ENCODE measurements around the gene ADGRG6.
"Not testable (repeated sequence)": the region's sequence is repeated elsewhere in the genome, so short reads cannot be mapped to it uniquely, and the experiment has no call there.

ADGRG6 gene

GRCh38 chr6:142301651-142302391, at the start of gene ADGRG6:
TSS of gene ADGRG6 (plus strand) at chr6:142302007. CDS start at chr6:142302330, 323 bp downstream.
- DNase-seq = peak; percentile 12

GRCh38 chr6:142254513-142254912, 47.3 kb upstream of the ADGRG6 start:
- no peak for DNase-seq

- DNase-seq = no peak
Measured at GRCh38 chr6:142255785-142256184, 46.0 kb upstream of the ADGRG6 start.

GRCh38 chr6:142258305-142258704, 43.5 kb upstream of the ADGRG6 start:
- DNase-seq = no peak

GRCh38 chr6:142258757-142259156, 43.0 kb upstream of the ADGRG6 start:
- DNase-seq = no peak

GRCh38 chr6:142260748-142261147, 41.1 kb upstream of the ADGRG6 start:
- DNase-seq = no peak

- DNase-seq = no peak
Measured at GRCh38 chr6:142262231-142262630, 39.6 kb upstream of the ADGRG6 start.

- no peak for DNase-seq
Measured at GRCh38 chr6:142265476-142265875, 36.3 kb upstream of the ADGRG6 start.

GRCh38 chr6:142266060-142266459, 35.7 kb upstream of the ADGRG6 start:
- no peak for DNase-seq

- DNase-seq = no peak
Measured at GRCh38 chr6:142271476-142271875, 30.3 kb upstream of the ADGRG6 start.

GRCh38 chr6:142274656-142275055, 27.2 kb upstream of the ADGRG6 start:
- DNase-seq = no peak

- DNase-seq = no peak
Measured at GRCh38 chr6:142275236-142276006, 26.4 kb upstream of the ADGRG6 start.

GRCh38 chr6:142276256-142276655, 25.6 kb upstream of the ADGRG6 start:
- DNase-seq = no peak

GRCh38 chr6:142279350-142280180, 22.2 kb upstream of the ADGRG6 start:
- DNase-seq = no peak

- DNase-seq = no peak
Measured at GRCh38 chr6:142280265-142280664, 21.5 kb upstream of the ADGRG6 start.

- no peak for DNase-seq
Measured at GRCh38 chr6:142280927-142281326, 20.9 kb upstream of the ADGRG6 start.

GRCh38 chr6:142283138-142283537, 18.7 kb upstream of the ADGRG6 start:
- not testable (repeated sequence) for DNase-seq

GRCh38 chr6:142284419-142284818, 17.4 kb upstream of the ADGRG6 start:
- DNase-seq = no peak

GRCh38 chr6:142285235-142286087, 16.3 kb upstream of the ADGRG6 start:
- DNase-seq = no peak

GRCh38 chr6:142286088-142286409, 15.8 kb upstream of the ADGRG6 start:
- no peak for DNase-seq

- no peak for DNase-seq
Measured at GRCh38 chr6:142289687-142290086, 12.1 kb upstream of the ADGRG6 start.

GRCh38 chr6:142290851-142291250, 11.0 kb upstream of the ADGRG6 start:
- DNase-seq = no peak

- DNase-seq = no peak
Measured at GRCh38 chr6:142291512-142291911, 10.3 kb upstream of the ADGRG6 start.
